T-helper 2 cell treated with Interferon-gamma antibody and Interleukin-4, amounts not matched to agents 100 ng/mL and 5 ng/mL, for 36 hours (primary cell): ENCODE measurements around the gene AMOTL1. TPM values are rescaled to one million over a fixed set of nuclear protein-coding genes. Genes with fewer than 3 reads are reported as not detected.
"Not testable (repeated sequence)": the region's sequence is repeated elsewhere in the genome, so short reads cannot be mapped to it uniquely, and the experiment has no call there.

ENCODE experiments used
- intact Hi-C: fragments of 100-400 bp; cut with micrococcal nuclease; formaldehyde crosslinking; loops from one replicate; pipeline ENCODE4 v1.15.1; 2023
- total RNA-seq: library from RNA; stranded (reverse); gene quantifications from 2 replicates; pipeline ENCODE4 v1.2.3, GENCODE V29; 2022

The AMOTL1 gene
- total RNA-seq, 1 donor from 2014 or later, result 4.4 TPM

DNA sequence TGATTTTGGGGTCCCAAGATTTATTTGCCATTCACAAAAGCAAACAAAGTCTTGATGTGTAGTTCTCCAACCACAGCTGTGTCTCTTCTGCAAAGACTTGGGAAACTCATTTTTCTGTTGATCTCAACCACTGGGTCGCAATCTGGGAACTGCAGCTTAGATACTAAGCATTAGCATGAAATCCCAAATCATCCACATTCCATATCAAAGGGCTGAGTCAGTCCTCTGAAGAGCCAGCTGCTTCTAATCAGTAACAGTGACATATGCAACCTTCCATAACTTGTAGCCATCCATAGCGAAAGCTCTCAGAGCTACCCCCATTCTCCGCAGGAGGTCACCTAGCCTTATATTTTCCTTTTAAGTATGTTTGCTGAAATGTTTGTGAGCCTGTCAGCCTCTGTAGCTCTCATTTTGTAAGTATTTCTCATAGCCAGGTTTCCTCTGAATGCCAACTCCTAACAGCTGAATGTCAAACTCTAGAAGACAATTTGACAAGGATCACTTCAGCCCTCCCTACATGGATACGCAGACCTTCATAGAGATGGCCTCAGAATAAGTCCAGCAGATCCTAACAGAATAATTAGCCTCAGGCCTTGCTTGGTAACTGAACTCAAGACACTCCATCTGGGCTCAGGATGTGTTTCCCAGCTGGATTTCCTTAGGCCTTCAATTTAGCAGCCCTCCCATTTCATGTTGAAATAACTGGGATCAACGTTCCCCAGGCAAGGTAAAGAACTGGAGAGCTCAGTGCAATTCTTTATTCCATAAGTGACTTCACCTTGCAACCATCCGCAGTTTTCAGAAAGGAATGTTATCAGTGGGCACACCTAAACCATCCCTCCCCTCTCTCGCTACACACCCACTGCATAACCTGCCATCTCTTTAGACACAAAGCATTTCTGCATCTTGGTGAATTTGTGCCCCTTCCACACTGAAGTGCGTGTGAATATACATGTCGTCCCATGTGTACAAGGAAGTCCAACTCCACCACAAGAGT lies 44.9 kb downstream of the AMOTL1 start:
- intact Hi-C loops, result not testable (repeated sequence)

DNA sequence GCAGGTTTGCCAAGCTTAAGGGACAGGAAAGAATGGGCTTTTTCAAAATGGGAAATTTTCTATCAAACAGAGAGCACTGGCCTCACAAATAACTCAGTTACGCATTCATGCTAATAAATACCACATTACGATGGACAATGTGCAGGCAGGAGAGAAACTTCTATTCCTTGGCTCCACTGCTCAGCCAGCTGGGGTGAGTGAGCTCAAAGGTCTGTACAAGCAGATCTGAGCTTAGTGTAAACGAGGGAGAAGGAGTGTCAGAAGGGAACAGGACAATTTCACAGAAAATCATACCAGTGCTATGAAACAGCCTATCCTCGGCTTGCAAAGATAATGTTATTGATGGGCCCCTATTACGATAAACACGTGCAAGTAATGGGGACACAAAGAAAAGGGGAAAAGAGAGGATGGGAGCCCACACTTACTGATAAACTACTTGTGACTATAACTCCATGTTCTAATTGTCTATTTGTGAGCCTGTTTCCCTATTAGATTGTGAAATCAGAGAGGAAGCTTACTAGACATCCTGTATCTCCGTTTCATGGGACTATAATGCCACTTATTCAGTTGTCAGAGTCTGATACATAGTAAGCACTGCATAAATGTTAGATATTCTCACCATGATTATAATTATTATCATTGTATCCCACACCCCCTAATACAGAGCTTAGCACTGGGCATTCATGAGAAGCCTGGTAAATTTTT lies 46.3 kb downstream of the AMOTL1 start:
- intact Hi-C loops, result no loop called here

DNA sequence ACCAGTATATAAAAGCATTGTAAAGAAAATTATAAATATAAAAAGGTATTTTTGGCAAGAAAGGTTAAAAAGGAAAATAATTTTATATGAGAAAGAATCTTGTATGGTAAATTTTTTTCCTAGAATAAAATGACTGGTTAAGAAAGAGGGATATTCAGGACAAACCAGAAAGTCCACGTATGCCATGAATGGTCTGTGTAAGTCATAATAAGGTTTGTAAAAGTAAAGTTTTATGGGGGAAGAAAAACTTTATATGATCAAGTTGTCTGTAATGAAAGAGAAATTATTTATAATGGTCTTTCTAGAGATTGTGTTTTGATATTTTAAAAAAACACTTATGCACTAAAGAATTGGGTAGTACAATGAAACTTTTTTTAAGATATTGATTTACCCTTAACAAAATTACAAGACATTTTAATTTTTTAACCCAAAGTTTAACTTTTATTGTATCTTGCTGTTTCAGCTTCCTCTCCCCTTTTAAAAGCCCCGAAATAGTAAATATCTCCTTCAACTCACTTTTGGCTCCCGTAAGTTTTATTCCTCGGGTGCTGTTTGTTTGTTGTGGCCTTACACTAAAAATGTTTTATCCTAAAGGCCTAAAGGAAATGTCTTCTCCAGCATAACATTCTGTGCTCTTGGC lies 47.7 kb downstream of the AMOTL1 start:
- intact Hi-C loops, result no loop called here

DNA sequence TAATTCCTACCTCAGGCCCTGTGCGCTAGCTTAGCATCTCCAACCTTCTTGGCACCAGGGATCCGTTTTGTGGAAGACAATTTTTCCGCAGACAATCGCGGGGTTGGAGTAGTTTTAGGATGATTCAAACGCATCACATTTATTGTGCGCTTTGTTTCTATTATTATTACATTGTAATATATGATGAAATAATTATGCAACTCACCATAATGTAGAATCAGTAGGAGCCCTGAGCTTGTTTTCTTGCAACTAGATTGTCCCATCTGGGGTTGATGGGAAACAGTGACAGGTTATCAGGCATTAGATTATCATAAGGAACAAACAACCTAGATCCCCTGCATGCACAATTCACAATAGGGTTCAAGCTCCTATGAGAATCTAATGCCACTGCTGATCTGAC lies 52.3 kb downstream of the AMOTL1 start:
- intact Hi-C loops, result no loop called here

DNA sequence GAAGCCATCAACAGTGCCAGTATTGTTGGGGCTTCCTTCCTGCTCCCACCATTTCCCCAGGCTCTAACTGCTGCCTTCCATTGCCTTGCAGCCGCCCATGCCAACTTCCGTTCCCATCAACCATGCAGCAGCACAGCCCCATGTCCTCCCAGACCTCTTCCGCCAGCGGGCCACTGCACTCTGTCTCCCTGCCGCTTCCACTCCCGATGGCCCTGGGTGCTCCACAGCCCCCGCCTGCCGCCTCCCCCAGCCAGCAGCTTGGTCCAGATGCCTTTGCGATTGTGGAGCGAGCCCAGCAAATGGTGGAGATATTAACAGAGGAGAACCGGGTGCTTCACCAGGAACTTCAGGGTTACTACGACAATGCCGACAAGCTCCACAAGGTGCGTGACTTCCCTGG lies 53.3 kb downstream of the AMOTL1 start:
- intact Hi-C loops, result no loop called here

DNA sequence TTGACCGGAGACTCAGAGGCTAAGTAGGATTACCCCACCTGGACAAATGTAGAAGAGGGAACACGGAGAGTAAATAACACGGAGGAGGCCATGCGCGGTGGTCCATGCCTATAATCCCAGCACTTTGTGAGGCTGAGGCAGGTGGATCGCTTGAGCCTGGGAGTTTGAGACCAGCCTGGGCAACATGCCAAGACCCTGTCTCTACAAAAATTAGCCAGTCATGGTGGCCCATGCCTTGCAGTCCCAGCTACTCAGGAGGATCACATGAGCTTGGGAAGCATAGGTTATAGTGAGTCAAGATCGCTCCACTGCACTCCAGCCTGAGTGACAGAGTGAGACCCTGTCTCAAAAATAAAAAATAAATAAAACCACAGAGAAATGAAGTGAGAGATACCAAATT lies 53.9 kb downstream of the AMOTL1 start:
- intact Hi-C loops, result no loop called here

DNA sequence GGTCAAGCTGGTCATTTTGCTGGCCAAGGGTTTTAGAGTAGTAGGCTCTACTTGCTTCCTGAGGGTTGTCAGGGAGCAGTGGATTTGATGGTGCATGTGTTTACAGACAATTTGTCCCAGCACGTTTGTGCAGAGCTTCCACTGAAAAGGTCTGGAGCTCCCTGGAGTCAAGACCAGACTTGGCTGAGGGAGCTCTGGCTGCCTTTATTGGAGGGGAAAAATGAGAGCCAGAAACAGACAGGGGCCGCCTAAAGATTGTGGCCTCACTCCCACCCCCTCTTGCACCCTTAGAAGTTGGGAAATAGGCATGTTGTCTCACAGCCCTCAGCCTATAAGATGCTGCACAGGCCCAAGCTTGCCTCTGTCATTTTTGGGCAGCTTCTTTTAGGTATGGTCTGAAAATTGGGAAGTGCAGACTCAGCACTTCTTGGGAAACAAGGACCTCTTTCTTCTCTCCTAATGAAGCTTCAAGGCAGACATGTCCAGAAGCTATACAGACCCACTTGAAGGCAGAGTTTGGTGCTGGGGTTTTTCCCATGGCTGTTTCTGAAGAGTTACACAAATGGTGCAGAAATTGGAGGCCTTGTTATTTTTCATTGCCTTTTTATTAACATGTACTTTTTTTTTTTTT lies 55.1 kb downstream of the AMOTL1 start:
- intact Hi-C loops, result no loop called here

DNA sequence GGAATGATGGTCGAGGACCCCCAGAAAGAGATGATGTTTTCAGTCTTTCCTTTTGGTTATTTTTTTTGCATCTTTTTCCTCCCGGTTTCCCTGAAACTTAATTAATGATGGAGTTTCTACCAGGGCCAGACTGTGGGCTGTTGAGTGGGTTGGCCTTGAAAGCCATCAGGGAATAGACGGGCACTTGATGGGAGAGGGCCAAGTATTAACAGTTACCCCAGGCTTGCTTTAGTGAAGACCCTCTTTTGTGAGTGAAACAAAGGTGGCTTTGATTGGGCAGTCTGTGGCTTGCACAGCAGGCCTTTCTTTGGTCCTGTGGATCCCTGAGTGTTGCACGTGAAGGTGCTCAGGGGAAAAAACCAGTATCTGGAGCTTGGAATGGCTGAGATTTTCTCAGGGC lies 56.9 kb downstream of the AMOTL1 start:
- intact Hi-C loops, result no loop called here

DNA sequence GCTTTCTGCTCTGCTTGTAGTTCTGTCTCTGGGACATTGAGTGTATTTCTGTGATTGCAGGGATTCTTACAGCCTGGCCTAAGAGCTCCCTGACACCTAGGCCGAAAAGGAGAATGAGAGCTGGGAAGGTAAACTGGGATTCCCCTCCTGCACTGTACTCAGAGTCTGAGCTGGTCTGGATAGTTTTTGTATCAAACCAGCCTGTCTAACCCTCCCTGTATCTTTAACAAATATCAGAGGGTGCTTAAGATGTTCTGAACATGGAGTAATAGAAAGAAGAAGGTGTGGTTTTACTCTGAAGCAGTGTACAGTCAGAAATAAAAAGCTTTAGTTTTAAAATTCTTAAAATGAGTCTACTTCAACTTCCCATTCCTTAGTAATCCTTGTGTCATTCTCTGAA lies 57.3 kb downstream of the AMOTL1 start:
- intact Hi-C loops, result no loop called here

DNA sequence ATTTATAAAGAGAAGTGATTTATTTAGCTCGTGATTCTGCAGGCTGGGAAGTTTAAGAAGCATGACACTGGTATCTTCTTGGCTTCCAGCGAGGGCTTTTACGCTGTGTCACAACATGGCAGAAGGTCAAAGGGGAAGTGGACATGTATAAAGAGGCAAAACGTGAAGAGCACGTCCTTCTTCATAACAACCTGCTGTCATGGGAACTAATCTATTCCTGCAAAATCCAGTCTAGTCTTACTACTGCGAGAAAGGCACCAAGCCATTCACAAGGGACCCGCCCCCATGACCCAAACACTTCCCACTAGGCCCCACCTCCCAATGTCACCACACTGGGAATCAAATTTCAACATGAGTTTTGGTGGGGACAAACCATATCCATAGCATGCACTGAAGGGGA lies 58.3 kb downstream of the AMOTL1 start:
- intact Hi-C loops, result no loop called here

DNA sequence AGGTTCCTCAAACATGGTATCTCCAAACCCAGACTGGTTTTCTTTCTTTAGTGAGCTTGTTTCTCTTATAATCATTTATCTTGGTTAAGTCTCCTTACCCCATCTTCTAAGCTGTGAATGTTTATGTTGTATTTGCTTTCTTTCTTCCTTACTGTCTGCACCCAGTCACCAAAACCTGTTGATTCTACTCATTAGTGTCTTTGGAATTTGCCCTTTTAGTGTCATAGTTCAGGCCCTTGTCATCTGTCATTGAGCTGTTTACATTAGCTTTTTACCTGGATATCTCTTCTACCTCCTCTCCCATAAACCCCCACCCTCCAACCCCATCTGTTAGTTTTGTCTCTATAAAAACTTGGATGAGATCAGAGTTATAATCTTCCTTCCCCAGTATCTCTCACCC lies 59.9 kb downstream of the AMOTL1 start:
- intact Hi-C loops, result no loop called here

DNA sequence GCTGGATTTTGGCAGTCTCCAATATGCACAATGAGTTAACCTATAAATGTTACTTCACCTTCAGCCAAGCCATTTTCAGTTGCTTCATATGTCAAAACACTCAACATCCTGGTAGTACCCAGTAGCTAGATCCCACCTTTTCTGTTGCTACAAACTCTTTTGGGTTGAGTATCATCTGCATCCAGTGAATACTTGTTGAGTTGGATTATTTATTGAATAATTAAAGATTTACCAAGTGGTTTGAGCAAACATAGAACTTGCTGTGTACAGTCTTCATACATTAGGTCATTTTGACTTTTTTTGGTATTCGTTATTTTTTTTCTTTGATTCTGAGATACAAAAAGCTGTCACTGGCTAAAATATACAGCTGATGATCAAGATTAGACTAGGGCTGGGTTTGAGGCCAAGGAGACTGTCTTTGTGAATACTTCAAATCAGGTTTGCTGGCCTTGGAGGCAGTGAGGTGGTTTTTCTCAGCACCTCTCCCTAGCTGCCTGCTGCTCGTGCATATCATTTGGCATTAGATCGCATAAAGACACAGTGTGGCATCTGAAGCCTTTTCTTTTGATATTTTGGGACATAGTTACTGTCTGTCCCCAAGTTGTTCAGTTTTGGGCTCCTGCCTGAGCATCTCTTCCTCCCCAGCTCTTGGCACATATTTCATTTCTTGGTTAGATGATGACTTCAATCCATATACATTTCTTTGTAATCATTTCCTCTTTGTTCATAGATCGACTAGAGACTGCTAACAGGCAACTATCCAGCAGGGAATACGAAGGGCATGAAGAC lies 62.8 kb downstream of the AMOTL1 start:
- intact Hi-C loops, result no loop called here

DNA sequence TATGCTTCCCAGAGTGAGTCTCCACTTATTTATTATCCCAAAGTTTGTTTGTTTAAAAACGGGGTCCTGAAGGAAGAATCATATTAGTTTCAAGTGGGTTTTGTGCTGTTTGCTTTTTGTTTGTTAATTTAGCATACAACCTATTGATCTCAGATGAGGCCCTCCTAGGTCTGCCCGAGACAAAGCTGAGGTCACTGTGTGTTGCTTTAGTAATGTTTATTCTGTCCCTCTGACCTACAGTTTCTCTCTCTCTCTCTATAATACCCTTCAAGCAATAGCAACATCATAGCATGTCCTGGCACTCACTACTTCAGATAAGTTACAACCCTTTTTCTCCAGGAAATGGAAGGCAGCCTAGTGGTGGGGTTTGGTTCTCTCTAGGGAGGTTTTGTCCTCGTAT lies 63.4 kb downstream of the AMOTL1 start:
- intact Hi-C loops, result no loop called here

DNA sequence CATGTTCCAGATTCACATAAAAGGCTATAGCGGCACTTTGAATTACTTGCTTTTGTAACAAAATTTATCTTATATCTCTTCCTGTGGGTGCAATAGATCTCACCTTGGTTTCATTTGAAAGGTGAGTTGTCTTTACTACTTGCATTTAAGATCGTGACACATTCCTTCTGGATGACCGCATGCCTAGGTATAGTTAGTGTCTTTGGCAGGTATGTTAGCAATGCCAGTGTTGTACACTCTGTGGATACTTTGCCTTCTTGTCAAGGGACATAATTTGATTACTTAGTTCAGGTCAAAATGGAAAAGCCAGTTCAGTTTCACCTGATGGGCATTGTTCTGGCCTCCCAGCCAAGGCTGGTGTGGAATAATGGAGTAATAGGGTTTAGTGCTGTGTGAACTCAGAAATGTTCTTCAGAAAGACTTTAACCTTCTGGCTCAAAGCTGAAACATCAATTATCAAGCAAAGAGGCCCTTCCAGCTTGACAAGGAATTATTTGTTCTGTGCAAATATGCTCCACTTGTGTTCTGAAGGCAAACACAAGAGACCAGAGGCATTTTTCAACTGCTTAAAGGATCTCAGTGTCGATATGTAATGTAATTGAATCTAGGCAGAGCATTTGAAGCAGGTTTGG lies 64.6 kb downstream of the AMOTL1 start:
- intact Hi-C loops, result no loop called here

DNA sequence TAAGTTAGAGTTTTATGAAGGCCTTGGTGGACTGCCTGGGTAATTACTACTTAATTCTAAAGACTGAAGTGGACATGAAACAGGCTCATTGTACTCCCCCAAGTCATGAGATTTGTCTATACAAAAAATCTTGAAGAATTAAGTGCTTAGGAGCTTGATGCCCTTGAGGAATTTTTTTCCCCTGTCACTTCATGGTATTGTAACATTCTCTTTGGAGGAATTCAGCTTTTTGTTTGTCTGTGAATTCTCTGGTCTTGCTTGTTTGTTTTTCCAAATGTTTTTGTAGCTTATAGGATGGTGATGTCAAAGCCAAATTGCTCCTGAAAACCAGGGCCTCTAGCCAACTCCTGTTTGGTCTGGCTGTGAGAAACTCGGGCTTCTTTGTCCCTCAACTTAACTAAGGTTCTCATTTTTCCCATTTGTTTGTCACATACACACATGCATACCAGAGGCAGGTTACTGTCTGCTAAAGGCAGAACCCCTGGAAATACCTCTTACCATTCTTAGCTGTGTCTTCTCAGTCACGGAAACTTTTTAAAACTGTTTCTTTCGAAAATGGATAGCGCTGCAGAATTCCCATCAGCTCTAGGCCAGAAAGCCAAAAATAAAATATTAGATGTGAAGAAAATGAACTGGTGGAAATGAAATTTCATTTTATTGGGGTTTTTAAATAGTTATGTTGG lies 66.9 kb downstream of the AMOTL1 start:
- intact Hi-C loops, result no loop called here

DNA sequence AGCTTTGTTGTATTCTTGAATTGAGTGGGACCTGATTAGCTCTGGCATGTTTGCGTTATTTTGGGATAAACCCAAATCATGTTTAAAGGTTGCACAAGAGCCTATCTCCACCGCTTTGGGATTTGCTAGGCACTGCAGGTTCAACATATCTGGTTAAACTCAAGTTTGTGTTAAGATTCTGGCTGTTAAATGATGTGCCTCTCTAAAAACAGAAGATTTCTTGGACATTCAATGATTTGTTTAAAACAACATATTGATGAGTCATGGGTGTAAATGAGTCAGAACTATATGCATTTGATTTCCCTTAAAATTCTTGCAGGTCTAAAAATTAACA lies 67.4 kb downstream of the AMOTL1 start:
- intact Hi-C loops, result no loop called here

DNA sequence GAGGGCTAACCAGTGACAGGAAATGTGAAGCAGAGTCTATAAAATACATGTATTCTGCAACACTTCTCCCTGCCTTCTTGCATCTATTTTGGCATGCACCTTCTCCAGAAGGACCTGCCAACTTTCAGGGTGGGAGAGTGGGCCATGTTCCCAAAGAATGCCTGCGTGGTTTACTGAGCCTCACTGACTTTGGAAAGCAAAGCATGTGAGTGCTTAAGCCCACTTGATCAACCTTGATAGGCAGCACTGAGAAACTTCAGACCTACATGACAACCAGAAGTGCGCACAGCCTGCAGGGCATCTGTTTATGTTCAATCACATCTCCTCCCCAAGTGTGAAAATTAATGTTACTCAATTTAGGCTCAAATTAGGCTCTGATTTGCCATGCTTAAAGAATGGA lies 69.2 kb downstream of the AMOTL1 start:
- intact Hi-C loops, result no loop called here

DNA sequence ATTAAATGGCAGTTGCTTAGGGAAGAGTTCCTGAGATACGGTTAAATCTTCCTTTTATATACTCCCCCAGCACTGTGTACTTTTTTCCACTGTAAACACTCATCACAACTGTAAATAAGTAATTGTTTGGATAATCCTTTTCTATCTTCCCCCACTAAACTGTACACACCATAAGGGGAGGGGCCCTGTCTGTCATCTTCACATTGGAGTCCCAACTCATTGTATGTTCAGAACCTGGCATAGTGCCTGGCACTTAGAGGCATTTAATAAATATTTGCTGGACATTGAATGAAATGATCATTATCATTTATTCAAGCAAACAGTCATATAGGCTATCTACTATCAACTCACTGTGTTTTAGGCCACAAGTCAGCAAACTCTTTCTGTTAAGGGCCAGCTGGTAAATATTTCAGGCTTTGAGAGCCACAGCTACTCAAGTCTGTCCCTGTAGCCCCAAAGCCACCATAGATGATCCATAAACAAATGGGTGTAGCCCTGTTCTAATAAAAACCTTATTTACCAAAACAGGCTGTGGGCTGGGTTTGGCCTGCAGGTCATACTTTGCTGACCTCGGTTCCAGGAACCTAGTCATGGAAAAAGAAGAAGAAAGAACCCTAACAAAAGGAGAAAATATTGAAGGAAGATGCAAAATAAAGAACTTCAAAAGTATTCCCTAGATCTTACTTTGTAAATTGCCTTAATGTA lies 70.0 kb downstream of the AMOTL1 start:
- intact Hi-C loops, result no loop called here

DNA sequence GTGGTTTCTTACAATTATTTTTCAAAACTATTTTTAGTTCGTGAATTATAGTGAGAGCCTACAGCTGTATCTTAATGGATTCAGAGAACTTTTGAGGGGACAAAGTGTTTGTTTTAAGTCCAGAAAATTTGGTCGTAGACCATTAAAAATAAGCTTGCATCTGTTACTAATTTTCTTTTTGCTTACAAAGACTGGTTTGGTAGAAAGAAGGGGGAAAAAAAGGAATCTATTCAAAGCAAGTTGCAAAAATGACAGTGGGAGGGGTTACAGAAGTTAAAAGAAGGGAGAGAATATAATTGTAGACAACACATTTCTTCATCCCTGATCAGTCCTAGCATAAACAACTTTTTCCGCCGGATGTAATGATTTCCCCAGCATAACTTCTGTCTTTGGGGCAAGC lies 72.1 kb downstream of the AMOTL1 start:
- intact Hi-C loops, result no loop called here
